Esophagus muscularis mucosa (tissue), 4 donors: ENCODE results near the gene TMEM80. TPM values are rescaled to one million over a fixed set of nuclear protein-coding genes. Genes with fewer than 3 reads are reported as not detected.

ENCODE experiments used
- DNase-seq: peaks from one replicate; pipeline ENCODE4 v3.0.0-alpha.2; 2017; ENCODE audit errors: extremely low spot score
- H3K27ac ChIP-seq, 4 donors: fragments of 200-600 bp; sonication (generic); replicated peaks in 1 of 4; 1 replicate in 3 of 4; 2 replicates in 1 of 4; pipeline ENCODE4 v1.5.1; 2016 to 2019; ENCODE audit warnings: mild to moderate bottlenecking in 1 of 4
- H3K27me3 ChIP-seq, 4 donors: fragments of 200-600 bp; sonication (generic); one replicate each; pipeline versions ENCODE4 v1.5.1 to v1.6.0; 2016 to 2019
- H3K36me3 ChIP-seq, 4 donors: fragments of 200-600 bp; sonication (generic); one replicate each; pipeline ENCODE4 v1.5.1; 2016 to 2019
- H3K4me1 ChIP-seq, 4 donors: fragments of 200-600 bp; sonication (generic); one replicate each; pipeline ENCODE4 v1.5.1; 2016 to 2019
- H3K4me3 ChIP-seq, 4 donors: fragments of 200-600 bp; sonication (generic); 1 replicate in 2 of 4; 2 replicates in 2 of 4; pipeline ENCODE4 v1.5.1; 2016 to 2019; ENCODE audit warnings: mild to moderate bottlenecking in 4 of 4, moderate library complexity in 1 of 4
- H3K9me3 ChIP-seq, 4 donors: fragments of 200-600 bp; sonication (generic); 1 replicate in 3 of 4; 2 replicates in 1 of 4; pipeline ENCODE4 v1.5.1; 2016 to 2019
- EP300 ChIP-seq: sonication (generic); formaldehyde crosslinking; IDR thresholded peaks from one replicate; pipeline ENCODE4 v1.6.1; 2017; ENCODE audit warnings: antibody characterized with exemption
- POLR2A ChIP-seq: fragments of 450-650 bp; IDR thresholded peaks from one replicate; pipeline ENCODE4 v1.6.1; 2017; ENCODE audit warnings: antibody characterized with exemption, moderate library complexity, mild to moderate bottlenecking, low read depth
- POLR2AphosphoS5 ChIP-seq, 2 donors: sonication (generic); formaldehyde crosslinking; IDR thresholded peaks; one replicate each; pipeline ENCODE4 v1.6.1; 2017; ENCODE audit warnings: antibody characterized with exemption in 2 of 2
- WGBS: methylation state at CpG from one replicate; pipeline ENCODE4 v1.1.5; 2018; 5-methylcytosine and 5-hydroxymethylcytosine counted together
- intact Hi-C: fragments of 100-400 bp; cut with DNase I; formaldehyde crosslinking; loops from one replicate; pipeline ENCODE4 v1.15.1; 2023
- total RNA-seq, 4 donors: library from RNA; depleted of rRNA; stranded (reverse); fragments of >200 nt; gene quantifications; one replicate each; pipeline versions ENCODE4 v1.1.0 to v1.2.1, GENCODE V29; 2016
- TF ChIP-seq, protein P1 (sequence below), 3 experiments: fragments of 200-600 bp in 2 of 3; fragments of 450-650 bp in 1 of 3; sonication (generic) in 2 of 3; IDR thresholded peaks; one replicate each; pipeline ENCODE4 v1.5.1; 2017 to 2019; ENCODE audit warnings: antibody characterized with exemption in 3 of 3, mild to moderate bottlenecking in 2 of 3, moderate library complexity in 1 of 3

Gene TMEM80
- total RNA-seq, 4 donors from 2014 or later: 27.4 to 55.2 (median 39.6) TPM

- WGBS: 15% methylated on average over 9 of the region's 90 CpGs
- H3K36me3 ChIP-seq: peaks cover 9 to 34% (median 22%) of the 10 kb centered on the region in 4 donors
- TF ChIP-seq POLR2A (no peak), POLR2AphosphoS5 (IDR thresholded peaks at IDR 0.05) (no peak), EP300 (no peak)
- TF ChIP-seq, protein P1, sequence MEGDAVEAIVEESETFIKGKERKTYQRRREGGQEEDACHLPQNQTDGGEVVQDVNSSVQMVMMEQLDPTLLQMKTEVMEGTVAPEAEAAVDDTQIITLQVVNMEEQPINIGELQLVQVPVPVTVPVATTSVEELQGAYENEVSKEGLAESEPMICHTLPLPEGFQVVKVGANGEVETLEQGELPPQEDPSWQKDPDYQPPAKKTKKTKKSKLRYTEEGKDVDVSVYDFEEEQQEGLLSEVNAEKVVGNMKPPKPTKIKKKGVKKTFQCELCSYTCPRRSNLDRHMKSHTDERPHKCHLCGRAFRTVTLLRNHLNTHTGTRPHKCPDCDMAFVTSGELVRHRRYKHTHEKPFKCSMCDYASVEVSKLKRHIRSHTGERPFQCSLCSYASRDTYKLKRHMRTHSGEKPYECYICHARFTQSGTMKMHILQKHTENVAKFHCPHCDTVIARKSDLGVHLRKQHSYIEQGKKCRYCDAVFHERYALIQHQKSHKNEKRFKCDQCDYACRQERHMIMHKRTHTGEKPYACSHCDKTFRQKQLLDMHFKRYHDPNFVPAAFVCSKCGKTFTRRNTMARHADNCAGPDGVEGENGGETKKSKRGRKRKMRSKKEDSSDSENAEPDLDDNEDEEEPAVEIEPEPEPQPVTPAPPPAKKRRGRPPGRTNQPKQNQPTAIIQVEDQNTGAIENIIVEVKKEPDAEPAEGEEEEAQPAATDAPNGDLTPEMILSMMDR (IDR thresholded peaks at IDR 0.05): no peak
- DNase-seq: no peak
- intact Hi-C loops: no loop called here
- H3K27ac ChIP-seq: peak within 1 kb of the TSS; percentile 68 to 89 (median 78)
- no peaks in the 10 kb centered on the region for H3K9me3 ChIP-seq
- H3K27me3 ChIP-seq: peaks cover 0 to 52% (median 0%) of the 10 kb centered on the region in 4 donors
- peaks cover 24 to 68% (median 56%) of the 10 kb centered on the region in 4 donors for H3K4me1 ChIP-seq
- H3K4me3 ChIP-seq: peak within 1 kb of the TSS; percentile 56 to 79 (median 62)
Measured at GRCh38 chr11:705646-706438, 10.2 kb downstream of the TMEM80 start, which contains the start of gene EPS8L2. Gene EPS8L2 (plus strand): TSS chr11:706231. CDS start chr11:709408, 3,177 bp downstream.

DNA sequence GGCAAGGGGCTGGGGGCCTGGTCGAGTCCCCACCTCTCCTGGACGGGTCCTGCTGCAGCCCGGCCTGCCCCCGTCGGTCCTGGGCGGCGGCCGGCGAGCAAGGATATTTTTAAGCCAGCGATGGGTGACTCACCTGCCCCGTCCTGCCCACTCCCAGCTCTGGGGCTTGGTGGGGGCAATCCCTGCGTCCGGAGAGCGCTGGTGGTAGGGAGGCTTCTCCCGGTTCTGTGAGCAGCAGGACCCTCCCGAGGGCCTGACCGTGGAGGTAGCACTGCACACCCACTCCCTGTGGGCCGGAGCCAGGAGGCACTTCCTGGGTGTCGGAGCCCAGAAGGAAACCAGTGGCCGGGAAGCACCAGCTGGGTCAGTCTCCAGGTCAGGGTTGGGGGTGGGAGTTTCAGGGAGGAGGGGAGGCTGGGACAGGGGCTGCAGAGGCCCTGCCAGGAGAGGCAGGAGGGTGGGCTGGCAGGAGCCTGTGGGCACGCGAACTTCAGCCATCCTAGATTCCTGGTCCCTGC is 10.9 kb downstream of the TMEM80 start:
- peaks cover 24 to 70% (median 58%) of the 10 kb centered on the region in 4 donors for H3K4me1 ChIP-seq
- intact Hi-C loops: no loop called here
- no peak for DNase-seq

DNA sequence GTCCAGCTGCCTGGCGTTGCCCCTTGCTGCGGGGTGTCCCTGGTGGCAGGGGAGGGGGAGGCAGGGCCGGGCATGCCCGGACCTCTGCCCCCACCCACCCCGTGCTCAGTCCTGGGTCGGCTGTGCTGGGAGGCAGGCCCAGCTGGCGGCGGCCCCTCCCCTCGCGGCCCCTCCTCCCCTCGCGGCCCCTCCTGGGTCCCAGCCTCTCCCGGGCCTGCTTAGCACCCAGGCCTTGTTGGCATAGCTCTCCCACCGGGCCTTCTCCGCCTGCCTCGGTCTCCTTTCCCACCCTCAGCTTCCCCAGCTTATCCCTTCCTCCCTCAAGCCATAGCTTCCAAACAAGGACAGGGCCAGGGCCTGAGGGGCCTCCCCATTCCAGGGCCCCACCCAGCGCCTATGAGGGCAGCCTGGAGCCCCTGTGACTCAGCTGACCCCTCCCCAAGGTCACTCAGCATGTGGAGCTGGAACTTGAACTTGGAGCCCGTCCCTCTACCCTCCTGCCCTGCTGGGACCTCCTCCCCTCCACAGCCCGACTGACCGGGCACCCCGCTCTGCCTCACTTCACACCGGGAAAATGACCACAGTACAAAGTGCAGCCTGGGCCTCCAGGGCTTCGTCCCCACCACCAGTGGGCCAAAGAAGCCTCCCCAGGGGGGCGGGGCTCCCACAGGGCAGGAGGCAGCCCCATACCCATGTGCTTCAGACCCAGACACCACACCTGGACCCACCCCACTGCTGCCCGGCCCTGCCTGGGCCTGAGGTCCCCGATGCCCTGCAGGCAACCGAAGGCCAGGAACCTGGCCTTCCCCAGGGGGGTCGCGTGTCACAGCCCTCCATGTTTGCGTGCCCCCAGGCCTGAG is 11.6 kb downstream of the TMEM80 start:
- Histone ChIP-seq H3K4me1 (peaks cover 24 to 69% (median 58%) of the 10 kb centered on the region in 4 donors), H3K9me3 (no peaks in the 10 kb centered on the region), H3K27ac (peak overlapping the region; percentile 68 to 89 (median 78)), H3K27me3 (peaks cover 0 to 56% (median 0%) of the 10 kb centered on the region in 4 donors), H3K4me3 (peak overlapping the region; percentile 56 to 79 (median 62)), H3K36me3 (peaks cover 0 to 24% (median 14%) of the 10 kb centered on the region in 4 donors)
- TF ChIP-seq, protein P1 (IDR thresholded peaks at IDR 0.05): no peak
- no peak for TF ChIP-seq POLR2AphosphoS5 (IDR thresholded peaks at IDR 0.05)
- no peak for TF ChIP-seq POLR2A
- TF ChIP-seq EP300: no peak
- 52% methylated on average over 10 of the region's 30 CpGs for WGBS
- intact Hi-C loops: no loop called here
- DNase-seq: no peak

More for the DNA sequence above, 10.9 kb downstream of the TMEM80 start:
- peak overlapping the region; percentile 56 to 79 (median 62) for H3K4me3 ChIP-seq
- TF ChIP-seq EP300 (no peak), POLR2A (no peak), POLR2AphosphoS5 (IDR thresholded peaks at IDR 0.05) (peak in 1 of 2 donors; percentile 45)
- TF ChIP-seq, protein P1 (IDR thresholded peaks at IDR 0.05): no peak
- peak overlapping the region; percentile 68 to 89 (median 78) for H3K27ac ChIP-seq
- H3K36me3 ChIP-seq: peaks cover 6 to 30% (median 21%) of the 10 kb centered on the region in 4 donors
- WGBS: 12% methylated on average over 10 of the region's 22 CpGs
- H3K27me3 ChIP-seq: peaks cover 0 to 52% (median 0%) of the 10 kb centered on the region in 4 donors
- H3K9me3 ChIP-seq: no peaks in the 10 kb centered on the region

DNA sequence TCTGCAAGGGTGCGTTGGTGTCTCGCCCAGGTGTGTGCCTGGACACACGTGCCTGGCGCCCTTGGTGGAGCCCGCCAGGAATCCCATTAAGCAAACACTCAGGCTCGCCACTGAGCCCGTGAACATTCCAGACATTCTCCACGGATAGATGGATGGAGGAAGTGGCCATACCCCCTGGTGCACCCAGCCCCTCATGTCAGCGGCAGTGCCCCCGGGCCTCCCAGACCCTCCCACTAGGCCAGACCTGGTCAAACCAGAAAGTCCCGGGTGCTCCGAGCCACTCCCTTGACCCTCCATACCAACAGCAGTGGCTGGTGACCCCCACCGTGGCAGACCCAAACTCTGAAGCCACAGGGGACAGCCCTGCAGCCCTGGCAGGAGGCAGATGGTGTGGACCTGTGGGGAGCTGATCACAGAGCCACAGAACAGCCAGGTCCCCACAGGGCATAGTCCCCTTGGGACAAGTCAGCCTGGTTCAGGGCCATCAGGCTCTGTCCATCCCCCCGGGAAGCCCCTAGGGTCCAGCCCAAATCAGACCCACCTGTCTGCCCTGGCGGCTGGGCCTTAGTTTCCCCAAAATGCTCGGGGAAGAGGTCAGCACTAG is 12.3 kb downstream of the TMEM80 start:
- Histone ChIP-seq H3K4me1 (peaks cover 24 to 62% (median 52%) of the 10 kb centered on the region in 4 donors), H3K27me3 (peaks cover 0 to 62% (median 0%) of the 10 kb centered on the region in 4 donors), H3K4me3 (no peak overlapping the region), H3K36me3 (peaks cover 0 to 16% (median 8%) of the 10 kb centered on the region in 4 donors), H3K27ac (peak overlapping the region; percentile 68 to 89 (median 78)), H3K9me3 (no peaks in the 10 kb centered on the region)
- WGBS: 79% methylated on average over 8 of the region's 16 CpGs
- intact Hi-C loops: no loop called here
- TF ChIP-seq POLR2A (no peak), EP300 (no peak), POLR2AphosphoS5 (IDR thresholded peaks at IDR 0.05) (no peak)
- TF ChIP-seq, protein P1 (IDR thresholded peaks at IDR 0.05): no peak
- DNase-seq: no peak
